ENCODE measurements around the gene NEO1. TPM values are rescaled to one million over a fixed set of nuclear protein-coding genes. Genes with fewer than 3 reads are reported as not detected.

Gene NEO1
- total and polyA plus RNA-seq, 9 of the 15 experiments (the other 6 are each of a cell fraction or from before 2014, with no cell fraction given): 0.08 to 1.7 (median 0.48) TPM

- TF ChIP-seq CTCF (IDR thresholded peaks at IDR 0.05 in 2 of 3, conservative IDR thresholded peaks at IDR 0.05 in 1 of 3; ENCODE audit: insufficient read depth in 2 of 3, low read depth in 1 of 3, low read length in 3 of 3): peak; percentile 67 to 73 (median 70)
- no peak for TF ChIP-seq CEBPG (CRISPR knock-in tag; IDR thresholded peaks at IDR 0.05)
- 0 out of 4 replicates have a peak, but pooled peaks of 1 of the 2 experiments have one; percentile 18 for TF ChIP-seq CEBPG (tag; conservative IDR thresholded peaks at IDR 0.05 in 1 of 2, IDR thresholded peaks at IDR 0.05 in 1 of 2)
- TF ChIP-seq EHMT2 (IDR thresholded peaks at IDR 0.05): no peak
- TF ChIP-seq SRSF9 (IDR thresholded peaks at IDR 0.05; ENCODE audit: borderline replicate concordance, low read depth, low read length): no peak
- no peak for TF ChIP-seq GTF2F1 (IDR thresholded peaks at IDR 0.05; ENCODE audit: low read depth, low read length)
- TF ChIP-seq ZKSCAN3 (CRISPR knock-in tag; IDR thresholded peaks at IDR 0.05): no peak
- TF ChIP-seq, protein P1, sequence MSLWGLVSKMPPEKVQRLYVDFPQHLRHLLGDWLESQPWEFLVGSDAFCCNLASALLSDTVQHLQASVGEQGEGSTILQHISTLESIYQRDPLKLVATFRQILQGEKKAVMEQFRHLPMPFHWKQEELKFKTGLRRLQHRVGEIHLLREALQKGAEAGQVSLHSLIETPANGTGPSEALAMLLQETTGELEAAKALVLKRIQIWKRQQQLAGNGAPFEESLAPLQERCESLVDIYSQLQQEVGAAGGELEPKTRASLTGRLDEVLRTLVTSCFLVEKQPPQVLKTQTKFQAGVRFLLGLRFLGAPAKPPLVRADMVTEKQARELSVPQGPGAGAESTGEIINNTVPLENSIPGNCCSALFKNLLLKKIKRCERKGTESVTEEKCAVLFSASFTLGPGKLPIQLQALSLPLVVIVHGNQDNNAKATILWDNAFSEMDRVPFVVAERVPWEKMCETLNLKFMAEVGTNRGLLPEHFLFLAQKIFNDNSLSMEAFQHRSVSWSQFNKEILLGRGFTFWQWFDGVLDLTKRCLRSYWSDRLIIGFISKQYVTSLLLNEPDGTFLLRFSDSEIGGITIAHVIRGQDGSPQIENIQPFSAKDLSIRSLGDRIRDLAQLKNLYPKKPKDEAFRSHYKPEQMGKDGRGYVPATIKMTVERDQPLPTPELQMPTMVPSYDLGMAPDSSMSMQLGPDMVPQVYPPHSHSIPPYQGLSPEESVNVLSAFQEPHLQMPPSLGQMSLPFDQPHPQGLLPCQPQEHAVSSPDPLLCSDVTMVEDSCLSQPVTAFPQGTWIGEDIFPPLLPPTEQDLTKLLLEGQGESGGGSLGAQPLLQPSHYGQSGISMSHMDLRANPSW (CRISPR knock-in tag; IDR thresholded peaks at IDR 0.05): no peak
- TF ChIP-seq NFRKB (IDR thresholded peaks at IDR 0.05; ENCODE audit: low read depth): no peak
- no peak for TF ChIP-seq TEAD2 (tag; IDR thresholded peaks at IDR 0.05)
- no peak for TF ChIP-seq CREB3 (tag; conservative IDR thresholded peaks at IDR 0.05; ENCODE audit: low read depth)
- no peak for TF ChIP-seq NR2C2 (CRISPR knock-in tag; IDR thresholded peaks at IDR 0.05)
- no peak for TF ChIP-seq NR2C2 (tag; IDR thresholded peaks at IDR 0.05)
- no peak for TF ChIP-seq ZNF347 (CRISPR knock-in tag; IDR thresholded peaks at IDR 0.05; ENCODE audit: low read depth)
- TF ChIP-seq RAD21 (CRISPR knock-in tag; conservative IDR thresholded peaks at IDR 0.05 in 1 of 2, IDR thresholded peaks at IDR 0.05 in 1 of 2): peak; percentile 60 to 80
These were observed 221.1 kb downstream of the NEO1 start (continued) for GRCh38 chr15:73273181-73274002.
